Measurements from ENCODE around the gene RNF145. TPM values are rescaled to one million over a fixed set of nuclear protein-coding genes. Genes with fewer than 3 reads are reported as not detected.

The RNF145 gene
- total and polyA plus RNA-seq, 2 of the 13 experiments (the other 11 are each of a cell fraction or from before 2014, with no cell fraction given), result 24.6 TPM

- TF ChIP-seq ZNF431 (CRISPR knock-in tag; IDR thresholded peaks at IDR 0.05; ENCODE audit: borderline replicate concordance, low read depth) (0 out of 2 replicates have a peak, but pooled peaks have one; percentile 42), ZHX2 (IDR thresholded peaks at IDR 0.05; ENCODE audit: low read depth) (no peak), ZHX2 (CRISPR knock-in tag; IDR thresholded peaks at IDR 0.05; ENCODE audit: borderline replicate concordance) (no peak), RFX1 (IDR thresholded peaks at IDR 0.05) (no peak), ATF2 (CRISPR knock-in tag; IDR thresholded peaks at IDR 0.05) (peak; percentile 51; the same call in 1 of the 2 replicates), MXD3 (CRISPR knock-in tag; IDR thresholded peaks at IDR 0.05) (peak; percentile 87; the same call in 1 of the 2 replicates), CREB3 (CRISPR knock-in tag; IDR thresholded peaks at IDR 0.05) (no peak), MAFG (CRISPR knock-in tag; IDR thresholded peaks at IDR 0.05) (no peak), TOE1 (CRISPR knock-in tag; IDR thresholded peaks at IDR 0.05) (no peak), POGZ (CRISPR knock-in tag; IDR thresholded peaks at IDR 0.05) (no peak), NFYB (CRISPR knock-in tag; IDR thresholded peaks at IDR 0.05) (no peak), ETS1 (CRISPR knock-in tag; IDR thresholded peaks at IDR 0.05) (no peak), ZNF432 (CRISPR knock-in tag; IDR thresholded peaks at IDR 0.05; ENCODE audit: borderline replicate concordance) (0 out of 2 replicates have a peak, but pooled peaks have one; percentile 56)
These were observed at the start of gene RNF145 (continued) for GRCh38 chr5:159209438-159210209.

Data from HepG2 (cell line).